Stomach smooth muscle (tissue), 2 donors: Measurements from ENCODE around the gene DUOXA1.

Experiments used
- H3K27ac ChIP-seq: one replicate; pipeline ENCODE4 v1.7.0; 2013; ENCODE audit warnings: mild to moderate bottlenecking, low read length, inconsistent platforms
- H3K27me3 ChIP-seq, 2 donors: one replicate each; pipeline ENCODE4 v1.7.0; 2013; ENCODE audit warnings: low read length in 2 of 2; ENCODE audit not compliant: insufficient read depth in 2 of 2, control insufficient read depth in 1 of 2
- H3K36me3 ChIP-seq, 2 donors: one replicate each; pipeline ENCODE4 v1.7.0; 2013; ENCODE audit warnings: low read length in 2 of 2; ENCODE audit not compliant: control insufficient read depth in 2 of 2, insufficient read depth in 2 of 2
- H3K4me1 ChIP-seq: one replicate; pipeline ENCODE4 v1.7.0; 2013; ENCODE audit warnings: low read length; ENCODE audit not compliant: control insufficient read depth, insufficient read depth
- H3K4me3 ChIP-seq, 2 donors: one replicate each; pipeline ENCODE4 v1.7.0; 2013; ENCODE audit warnings: low read length in 2 of 2
- H3K9ac ChIP-seq, 2 donors: one replicate each; pipeline ENCODE4 v1.7.0; 2013; ENCODE audit warnings: low read length in 2 of 2, mild to moderate bottlenecking in 1 of 2
- H3K9me3 ChIP-seq, 2 donors: one replicate each; pipeline ENCODE4 v1.7.0; 2013; ENCODE audit warnings: low read length in 2 of 2; ENCODE audit not compliant: control insufficient read depth in 2 of 2
- donor health status: healthy.
- donor health status: Pancreatic carcinoma.

The DUOXA1 gene

GRCh38 chr15:45150481-45150880 is 20.8 kb upstream of the DUOXA1 start:
- H3K9me3 ChIP-seq, result no peaks in the 10 kb centered on the region
- no peaks in the 10 kb centered on the region for H3K4me1 ChIP-seq
- H3K4me3 ChIP-seq, result no peak overlapping the region
- no peak overlapping the region for H3K27ac ChIP-seq
- H3K36me3 ChIP-seq, result peaks cover 0 to 3% of the 10 kb centered on the region in 2 donors
- no peak overlapping the region for H3K9ac ChIP-seq
- H3K27me3 ChIP-seq, result no peaks in the 10 kb centered on the region

DNA sequence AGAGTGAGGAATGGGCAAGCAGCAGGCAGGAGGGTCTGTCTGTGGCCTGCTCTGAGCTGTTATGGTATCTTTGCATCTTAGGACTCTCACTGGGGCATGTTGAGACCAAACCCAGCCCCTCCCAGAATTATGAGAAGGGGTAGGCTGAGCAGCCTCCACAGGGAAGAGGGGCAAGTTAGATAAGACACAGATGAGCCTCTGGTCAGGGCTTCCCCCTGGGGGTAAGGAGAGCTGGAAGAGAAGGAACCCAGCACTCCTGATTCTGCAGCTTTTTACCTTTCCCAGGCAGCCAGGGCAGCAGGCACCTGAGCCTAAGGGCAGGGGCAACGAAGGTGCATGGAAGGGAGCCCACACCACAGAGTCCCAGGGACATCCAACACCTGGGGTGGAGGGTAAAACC is 19.4 kb upstream of the DUOXA1 start:
- Histone ChIP-seq H3K9ac (no peak overlapping the region), H3K27me3 (peaks cover 0 to 2% of the 10 kb centered on the region in 2 donors), H3K4me1 (no peaks in the 10 kb centered on the region), H3K4me3 (no peak overlapping the region), H3K9me3 (no peaks in the 10 kb centered on the region), H3K27ac (no peak overlapping the region), H3K36me3 (peaks cover 0 to 3% of the 10 kb centered on the region in 2 donors)

DNA sequence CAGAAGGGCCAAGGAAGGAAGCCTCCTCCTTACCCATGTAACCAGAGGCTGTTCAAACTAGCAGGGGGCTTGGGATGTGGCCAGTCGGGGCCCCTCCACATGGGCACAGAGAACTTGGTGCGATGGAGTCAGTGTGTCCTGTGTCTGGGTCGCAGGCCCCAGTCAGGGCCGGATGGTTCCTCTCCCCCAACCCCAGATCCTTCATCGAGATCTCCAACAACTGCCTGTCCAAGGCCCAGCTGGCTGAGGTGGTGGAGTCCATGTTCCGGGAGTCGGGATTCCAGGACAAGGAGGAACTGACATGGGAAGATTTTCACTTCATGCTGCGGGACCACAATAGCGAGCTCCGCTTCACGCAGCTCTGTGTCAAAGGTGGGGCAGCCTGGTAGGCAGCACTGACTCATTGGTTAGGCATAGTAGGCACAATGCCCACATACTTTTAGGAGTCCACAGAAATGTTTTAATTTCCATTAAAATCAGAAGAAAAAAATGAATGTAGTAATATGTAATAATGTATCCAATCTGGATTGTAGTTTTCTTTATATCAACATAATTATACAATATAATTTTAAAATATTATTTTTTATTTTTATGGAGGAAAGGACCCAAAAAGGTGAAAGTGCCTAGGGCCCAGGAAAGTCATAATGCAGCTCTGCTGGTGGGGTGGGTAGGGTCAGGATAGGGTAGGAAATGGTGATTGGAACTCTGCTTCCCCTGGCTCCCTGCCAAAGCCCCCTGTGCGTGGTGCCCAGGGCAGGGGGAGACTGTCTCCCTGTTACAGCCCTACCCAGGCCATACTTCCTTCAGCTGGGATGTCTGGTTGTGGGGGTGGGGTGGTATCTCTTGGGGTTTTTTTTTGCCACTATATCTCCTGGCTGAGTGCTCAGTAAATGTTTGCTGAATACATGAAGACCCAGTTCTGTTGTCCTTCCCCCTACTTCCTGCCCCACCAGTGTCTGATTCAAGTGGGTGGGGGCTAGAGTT is 18.7 kb upstream of the DUOXA1 start:
- H3K9ac ChIP-seq, result no peak overlapping the region
- no peak overlapping the region for H3K27ac ChIP-seq
- no peaks in the 10 kb centered on the region for H3K4me1 ChIP-seq
- no peaks in the 10 kb centered on the region for H3K9me3 ChIP-seq
- H3K36me3 ChIP-seq, result peaks cover 0 to 3% of the 10 kb centered on the region in 2 donors
- H3K27me3 ChIP-seq, result peaks cover 2 to 4% of the 10 kb centered on the region in 2 donors
- H3K4me3 ChIP-seq, result no peak overlapping the region

GRCh38 chr15:45147606-45148005 is 17.9 kb upstream of the DUOXA1 start:
- Histone ChIP-seq H3K9me3 (no peaks in the 10 kb centered on the region), H3K4me1 (no peaks in the 10 kb centered on the region), H3K27me3 (peaks cover 2 to 4% of the 10 kb centered on the region in 2 donors), H3K4me3 (no peak overlapping the region), H3K9ac (no peak overlapping the region), H3K36me3 (peaks cover 0 to 3% of the 10 kb centered on the region in 2 donors), H3K27ac (no peak overlapping the region)

- Histone ChIP-seq H3K4me1 (no peaks in the 10 kb centered on the region), H3K27me3 (peaks cover 2 to 7% of the 10 kb centered on the region in 2 donors), H3K9ac (no peak overlapping the region), H3K9me3 (no peaks in the 10 kb centered on the region), H3K36me3 (peaks cover 0 to under 1% of the 10 kb centered on the region in 2 donors), H3K27ac (no peak overlapping the region), H3K4me3 (no peak overlapping the region)
Observed at GRCh38 chr15:45146405-45146804, 16.7 kb upstream of the DUOXA1 start.

DNA sequence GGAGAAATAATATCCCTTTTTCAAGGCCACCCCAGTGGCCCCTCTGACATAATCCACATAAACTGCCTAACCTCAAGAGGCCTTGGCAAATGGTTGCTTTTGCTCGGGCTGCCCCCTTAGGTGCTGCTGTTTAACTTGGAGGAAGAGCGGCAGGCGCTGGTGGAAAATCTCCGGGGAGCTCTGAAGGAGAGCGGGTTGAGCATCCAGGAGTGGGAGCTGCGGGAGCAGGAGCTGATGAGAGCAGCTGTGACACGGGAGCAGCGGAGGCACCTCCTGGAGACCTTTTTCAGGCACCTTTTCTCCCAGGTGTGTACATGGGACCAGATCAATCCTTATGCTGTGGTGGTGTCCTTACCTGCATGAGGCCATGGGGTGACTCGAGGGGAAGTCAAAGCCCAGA is 15.1 kb upstream of the DUOXA1 start:
- Histone ChIP-seq H3K36me3 (no peaks in the 10 kb centered on the region), H3K27ac (no peak overlapping the region), H3K4me3 (no peak overlapping the region), H3K9ac (no peak overlapping the region), H3K4me1 (no peaks in the 10 kb centered on the region), H3K9me3 (no peaks in the 10 kb centered on the region), H3K27me3 (peaks cover 2 to 13% of the 10 kb centered on the region in 2 donors)

GRCh38 chr15:45143946-45144345 is 14.3 kb upstream of the DUOXA1 start:
- Histone ChIP-seq H3K4me3 (no peak overlapping the region), H3K27me3 (peaks cover 2 to 14% of the 10 kb centered on the region in 2 donors), H3K27ac (no peak overlapping the region), H3K9me3 (no peaks in the 10 kb centered on the region), H3K4me1 (no peaks in the 10 kb centered on the region), H3K9ac (no peak overlapping the region), H3K36me3 (no peaks in the 10 kb centered on the region)

DNA sequence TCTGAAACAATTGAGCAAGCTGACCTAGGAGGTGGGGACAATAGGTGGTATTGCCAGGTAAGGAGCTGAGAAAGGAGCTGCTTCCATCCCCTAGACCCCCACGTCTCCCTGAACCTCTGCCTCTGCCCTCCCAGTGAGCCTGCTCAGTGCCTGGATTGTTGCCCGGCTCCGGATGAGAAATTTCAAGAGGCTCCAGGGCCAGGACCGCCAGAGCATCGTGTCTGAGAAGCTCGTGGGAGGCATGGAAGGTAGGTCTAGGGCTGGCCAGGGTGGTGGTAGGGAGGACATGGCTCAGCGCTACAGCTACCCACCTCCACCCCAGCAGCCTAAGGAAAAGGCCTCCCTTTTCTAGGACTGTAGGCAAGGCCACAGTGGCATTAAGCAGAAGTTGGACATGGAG is 13.4 kb upstream of the DUOXA1 start:
- no peaks in the 10 kb centered on the region for H3K4me1 ChIP-seq
- no peaks in the 10 kb centered on the region for H3K36me3 ChIP-seq
- peaks cover 2 to 20% of the 10 kb centered on the region in 2 donors for H3K27me3 ChIP-seq
- no peak overlapping the region for H3K27ac ChIP-seq
- H3K9ac ChIP-seq, result no peak overlapping the region
- no peaks in the 10 kb centered on the region for H3K9me3 ChIP-seq
- H3K4me3 ChIP-seq, result no peak overlapping the region

- H3K9me3 ChIP-seq, result no peaks in the 10 kb centered on the region
- no peak overlapping the region for H3K27ac ChIP-seq
- H3K9ac ChIP-seq, result no peak overlapping the region
- H3K4me3 ChIP-seq, result no peak overlapping the region
- H3K27me3 ChIP-seq, result peaks cover 6 to 29% of the 10 kb centered on the region in 2 donors
- no peaks in the 10 kb centered on the region for H3K4me1 ChIP-seq
- no peaks in the 10 kb centered on the region for H3K36me3 ChIP-seq
Observed at GRCh38 chr15:45141386-45141785, 11.7 kb upstream of the DUOXA1 start.

GRCh38 chr15:45140557-45141250 is 11.0 kb upstream of the DUOXA1 start:
- Histone ChIP-seq H3K4me1 (no peaks in the 10 kb centered on the region), H3K9me3 (no peaks in the 10 kb centered on the region), H3K4me3 (no peak overlapping the region), H3K27ac (no peak overlapping the region), H3K27me3 (peaks cover 10 to 34% of the 10 kb centered on the region in 2 donors), H3K9ac (no peak overlapping the region), H3K36me3 (no peaks in the 10 kb centered on the region)
